GM18951 (cell line): Measurements from ENCODE around the gene KIF19.

Experiments used
- POLR2A ChIP-seq: IDR thresholded peaks from 4 replicates; pipeline ENCODE4 v1.6.1; 2011; ENCODE audit warnings: mild to moderate bottlenecking; ENCODE audit not compliant: insufficient read length, insufficient read depth; ENCODE audit errors: extremely low read depth
- in situ Hi-C: fragments of 300-500 bp; cut with MboI; formaldehyde crosslinking; loops from one replicate; pipeline ENCODE4 v1.12.0; 2022; ENCODE audit warnings: low sequenced_read_pairs, mixed read lengths, inconsistent platforms; ENCODE audit not compliant: unreplicated experiment

Gene KIF19

GRCh38 chr17:74369221-74369620 lies 43.2 kb downstream of the KIF19 start:
- no peak for TF ChIP-seq POLR2A
- in situ Hi-C loops, result no loop called here

GRCh38 chr17:74369665-74370490 lies 43.9 kb downstream of the KIF19 start:
- in situ Hi-C loops, result no loop called here
- TF ChIP-seq POLR2A, result no peak

- in situ Hi-C loops, result no loop called here
- TF ChIP-seq POLR2A, result no peak
Measured at GRCh38 chr17:74371653-74372147, 45.7 kb downstream of the KIF19 start.

GRCh38 chr17:74372426-74372825 lies 46.4 kb downstream of the KIF19 start:
- in situ Hi-C loops, result no loop called here
- no peak for TF ChIP-seq POLR2A

- in situ Hi-C loops, result no loop called here
- TF ChIP-seq POLR2A, result no peak
Measured at GRCh38 chr17:74373838-74374606, 48.0 kb downstream of the KIF19 start.

GRCh38 chr17:74374858-74375257 lies 48.8 kb downstream of the KIF19 start:
- no peak for TF ChIP-seq POLR2A
- in situ Hi-C loops, result no loop called here

- in situ Hi-C loops, result no loop called here
- TF ChIP-seq POLR2A, result no peak
Measured at GRCh38 chr17:74379495-74380085, 53.6 kb downstream of the KIF19 start.

GRCh38 chr17:74380086-74380958 lies 54.3 kb downstream of the KIF19 start:
- TF ChIP-seq POLR2A, result no peak
- in situ Hi-C loops, result no loop called here

- TF ChIP-seq POLR2A, result no peak
- in situ Hi-C loops, result no loop called here
Measured at GRCh38 chr17:74380959-74381808, 55.2 kb downstream of the KIF19 start.

- in situ Hi-C loops, result no loop called here
Measured at GRCh38 chr17:74383141-74383540, 57.1 kb downstream of the KIF19 start.

GRCh38 chr17:74385201-74385600 lies 59.2 kb downstream of the KIF19 start:
- TF ChIP-seq POLR2A, result no peak
- in situ Hi-C loops, result no loop called here

More at GRCh38 chr17:74383141-74383540, 57.1 kb downstream of the KIF19 start:
- TF ChIP-seq POLR2A, result no peak

- in situ Hi-C loops, result no loop called here
- TF ChIP-seq POLR2A, result no peak
Measured at GRCh38 chr17:74386386-74386785, 60.4 kb downstream of the KIF19 start.
